WTC11 (cell line): ENCODE data around the gene IFI27. TPM values are rescaled to one million over a fixed set of nuclear protein-coding genes. Genes with fewer than 3 reads are reported as not detected.
A peak's percentile ranks its signal among the peaks of the same experiment; 100 is the strongest.

Experiments used
- ATAC-seq: fragments of 200-7000 bp; cut with Tn5 transposase; 2 replicates; pipeline ENCODE4 v1.10.0; 2021; ENCODE audit warnings: mild to moderate bottlenecking, moderate library complexity
- CTCF ChIA-PET: fragments of 300-600 bp; sonication (Branson Sonifier 250); formaldehyde crosslinking; loops from one replicate; lab custom pipeline; 2021; ENCODE audit warnings: antibody characterized with exemption; lab: Charles Lee
- POLR2A ChIA-PET: fragments of 350-600 bp; sonication (Branson Sonifier 250); formaldehyde crosslinking; loops from one replicate; lab custom pipeline; 2021; ENCODE audit warnings: antibody characterized with exemption; lab: Charles Lee
- DNase-seq: peaks from one replicate; pipeline ENCODE4 v3.0.0; 2021; ENCODE audit warnings: low spot score
- H3K27ac Mint-ChIP-seq: 2 replicates; pipeline ENCODE4 v1.8.0; 2021; ENCODE audit warnings: mixed read lengths
- H3K27me3 Mint-ChIP-seq: 2 replicates; pipeline ENCODE4 v1.8.0; 2021; ENCODE audit warnings: low read depth, mild to moderate bottlenecking, moderate library complexity, mixed read lengths
- H3K36me3 Mint-ChIP-seq: 2 replicates; pipeline ENCODE4 v1.8.0; 2021; ENCODE audit warnings: mixed read lengths
- H3K4me1 Mint-ChIP-seq: 2 replicates; pipeline ENCODE4 v1.8.0; 2022; ENCODE audit warnings: mixed read lengths
- H3K4me3 Mint-ChIP-seq: 2 replicates; pipeline ENCODE4 v1.8.0; 2021; ENCODE audit warnings: mild to moderate bottlenecking, moderate library complexity, mixed read lengths
- H3K9me3 Mint-ChIP-seq: 2 replicates; pipeline ENCODE4 v1.8.0; 2021; ENCODE audit warnings: mixed read lengths
- CTCF ChIP-seq: fragments of 200-600 bp; IDR thresholded peaks from 2 replicates; pipeline ENCODE4 v1.8.0; 2022; ENCODE audit warnings: antibody characterized with exemption
- ETV6 ChIP-seq: sonication (generic); formaldehyde crosslinking; IDR thresholded peaks from 2 replicates; pipeline ENCODE4 v1.8.1; 2022; ENCODE audit warnings: mild to moderate bottlenecking, missing genetic modification reagents
- FOXK1 ChIP-seq: sonication (generic); formaldehyde crosslinking; IDR thresholded peaks from 2 replicates; pipeline ENCODE4 v1.8.0; 2022; ENCODE audit warnings: mild to moderate bottlenecking, moderate library complexity, missing genetic modification reagents
- JAZF1 ChIP-seq: fragments of 250-450 bp; sonication (Bioruptor Pico); IDR thresholded peaks from 2 replicates; pipeline ENCODE4 v1.9.0; 2021; ENCODE audit warnings: moderate library complexity, mild to moderate bottlenecking, inconsistent platforms
- JUN ChIP-seq: sonication (generic); formaldehyde crosslinking; IDR thresholded peaks from 2 replicates; pipeline ENCODE4 v1.8.0; 2023; ENCODE audit warnings: mild to moderate bottlenecking, missing genetic modification reagents
- NR2C2 ChIP-seq: sonication (generic); formaldehyde crosslinking; IDR thresholded peaks from 2 replicates; pipeline ENCODE4 v1.8.0; 2022; ENCODE audit warnings: mild to moderate bottlenecking, missing genetic modification reagents
- NR3C1 ChIP-seq: sonication (generic); formaldehyde crosslinking; conservative IDR thresholded peaks from 2 replicates; pipeline ENCODE4 v1.8.1; 2023; ENCODE audit warnings: low read depth, mild to moderate bottlenecking, missing genetic modification reagents
- PRRX2 ChIP-seq: fragments of 250-450 bp; sonication (Bioruptor Pico); IDR thresholded peaks from 2 replicates; pipeline ENCODE4 v1.8.0; 2021; ENCODE audit warnings: mild to moderate bottlenecking
- RELA ChIP-seq: sonication (generic); formaldehyde crosslinking; IDR thresholded peaks from 2 replicates; pipeline ENCODE4 v1.8.1; 2022; ENCODE audit warnings: missing genetic modification reagents, mild to moderate bottlenecking, borderline replicate concordance
- RORB ChIP-seq: fragments of 250-450 bp; sonication (Bioruptor Pico); IDR thresholded peaks from 2 replicates; pipeline ENCODE4 v1.9.0; 2021; ENCODE audit warnings: mild to moderate bottlenecking
- ZMAT4 ChIP-seq: fragments of 250-450 bp; sonication (Bioruptor Pico); IDR thresholded peaks from 2 replicates; pipeline ENCODE4 v1.9.0; 2021; ENCODE audit warnings: mild to moderate bottlenecking
- ZNF121 ChIP-seq: sonication (generic); formaldehyde crosslinking; IDR thresholded peaks from 2 replicates; pipeline ENCODE4 v1.8.0; 2023; ENCODE audit warnings: missing genetic modification reagents
- ZNF232 ChIP-seq: sonication (generic); formaldehyde crosslinking; IDR thresholded peaks from 2 replicates; pipeline ENCODE4 v1.8.0; 2022; ENCODE audit warnings: mild to moderate bottlenecking, missing genetic modification reagents
- ZNF263 ChIP-seq: sonication (generic); formaldehyde crosslinking; IDR thresholded peaks from 2 replicates; pipeline ENCODE4 v1.8.1; 2022; ENCODE audit warnings: low read depth, mild to moderate bottlenecking, moderate library complexity, missing genetic modification reagents
- ZNF423 ChIP-seq: fragments of 250-450 bp; sonication (Bioruptor Pico); IDR thresholded peaks from 2 replicates; pipeline ENCODE4 v2.1.2; 2022; ENCODE audit warnings: mild to moderate bottlenecking, moderate library complexity
- ZNF532 ChIP-seq: fragments of 250-450 bp; sonication (Bioruptor Pico); IDR thresholded peaks from 2 replicates; pipeline ENCODE4 v1.9.0; 2021; ENCODE audit warnings: mild to moderate bottlenecking, borderline replicate concordance
- total RNA-seq: library from RNA; stranded (reverse); gene quantifications from 3 replicates; pipeline ENCODE4 v1.2.3, GENCODE V29; 2021
- TF ChIP-seq, protein P1 (sequence below): sonication (generic); formaldehyde crosslinking; IDR thresholded peaks from 2 replicates; pipeline ENCODE4 v1.8.0; 2022; ENCODE audit warnings: mild to moderate bottlenecking, missing genetic modification reagents

Gene IFI27
- total RNA-seq, 1 experiment from 2014 or later = 1.8 TPM

- ATAC-seq (no peak), DNase-seq (no peak)
- H3K27ac Mint-ChIP-seq = no peak overlapping the region
- no peaks in the 10 kb centered on the region for H3K36me3 Mint-ChIP-seq
- TF ChIP-seq RELA (CRISPR knock-in tag) = no peak
- H3K9me3 Mint-ChIP-seq = no peaks in the 10 kb centered on the region
- H3K27me3 Mint-ChIP-seq = peaks cover 4% of the 10 kb centered on the region
- peaks cover 20% of the 10 kb centered on the region for H3K4me1 Mint-ChIP-seq
- POLR2A ChIA-PET = interaction anchor here (1.1 kb wide), 1 partner anchor 8 kb away, joined by 3 read pairs; no protein-coding TSS in a partner anchor
- CTCF ChIA-PET = interaction anchor here (1.0 to 1.2 kb wide), 2 partner anchors 18 to 25 kb away, joined by 3 to 6 read pairs; no protein-coding TSS in a partner anchor
- H3K4me3 Mint-ChIP-seq = no peak overlapping the region
These were observed 51.4 kb downstream of the IFI27 start for GRCh38 chr14:94161981-94162380.

DNA sequence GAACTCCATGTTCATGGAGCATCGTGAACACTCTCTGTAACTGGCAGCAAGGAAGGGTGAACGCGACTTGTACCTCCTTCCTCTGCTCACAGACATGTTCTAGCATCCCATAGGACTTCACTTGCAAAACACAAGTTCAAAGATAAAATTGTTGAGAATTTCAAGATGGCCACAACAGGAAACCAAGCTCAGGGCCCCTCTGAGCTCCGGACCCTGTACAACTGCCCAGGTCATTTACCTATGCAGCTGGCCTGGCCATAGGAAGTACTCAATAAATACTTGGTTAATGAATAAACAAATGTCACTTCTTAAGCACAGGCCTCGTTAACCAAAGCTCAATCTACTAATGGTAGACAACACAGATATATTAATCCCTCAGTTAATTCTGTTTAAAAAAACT, 51.9 kb downstream of the IFI27 start:
- Mint-ChIP-seq H3K4me3 (no peak overlapping the region), H3K27me3 (peaks cover 4% of the 10 kb centered on the region), H3K4me1 (peaks cover 20% of the 10 kb centered on the region), H3K9me3 (no peaks in the 10 kb centered on the region), H3K27ac (no peak overlapping the region), H3K36me3 (no peaks in the 10 kb centered on the region)
- ATAC-seq (no peak), DNase-seq (no peak)
- no peak for TF ChIP-seq ZNF121 (CRISPR knock-in tag)
- TF ChIP-seq ZNF232 (CRISPR knock-in tag) = no peak
- TF ChIP-seq NR3C1 = no peak
- no peak for TF ChIP-seq ZNF532 (CRISPR knock-in tag)
- TF ChIP-seq PRRX2 (CRISPR knock-in tag) = no peak
- TF ChIP-seq FOXK1 (CRISPR knock-in tag) = no peak
- no peak for TF ChIP-seq ETV6 (CRISPR knock-in tag)
- no peak for TF ChIP-seq JAZF1 (CRISPR knock-in tag)
- ChIA-PET CTCF (interaction anchor here (1.2 kb wide), 1 partner anchor 26 kb away, joined by 6 read pairs; no protein-coding TSS in a partner anchor), POLR2A (no interaction called here)

GRCh38 chr14:94163796-94164195, 53.3 kb downstream of the IFI27 start:
- Mint-ChIP-seq H3K36me3 (no peaks in the 10 kb centered on the region), H3K4me3 (no peak overlapping the region)
- DNase-seq = no peak

More at GRCh38 chr14:94163796-94164195, 53.3 kb downstream of the IFI27 start:
- no peak overlapping the region for H3K27ac Mint-ChIP-seq
- TF ChIP-seq ZNF532 (CRISPR knock-in tag) = no peak
- no peak for TF ChIP-seq ZNF263 (CRISPR knock-in tag)
- TF ChIP-seq CTCF = no peak
- no peak for TF ChIP-seq ZNF423 (CRISPR knock-in tag)
- no peak for TF ChIP-seq ZMAT4
- TF ChIP-seq JUN (CRISPR knock-in tag) = no peak
- TF ChIP-seq RORB (CRISPR knock-in tag) = no peak
- TF ChIP-seq NR2C2 = no peak
- TF ChIP-seq, protein P1, sequence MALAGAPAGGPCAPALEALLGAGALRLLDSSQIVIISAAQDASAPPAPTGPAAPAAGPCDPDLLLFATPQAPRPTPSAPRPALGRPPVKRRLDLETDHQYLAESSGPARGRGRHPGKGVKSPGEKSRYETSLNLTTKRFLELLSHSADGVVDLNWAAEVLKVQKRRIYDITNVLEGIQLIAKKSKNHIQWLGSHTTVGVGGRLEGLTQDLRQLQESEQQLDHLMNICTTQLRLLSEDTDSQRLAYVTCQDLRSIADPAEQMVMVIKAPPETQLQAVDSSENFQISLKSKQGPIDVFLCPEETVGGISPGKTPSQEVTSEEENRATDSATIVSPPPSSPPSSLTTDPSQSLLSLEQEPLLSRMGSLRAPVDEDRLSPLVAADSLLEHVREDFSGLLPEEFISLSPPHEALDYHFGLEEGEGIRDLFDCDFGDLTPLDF (CRISPR knock-in tag) = no peak
- ATAC-seq = 0 out of 2 replicates have a peak, but pooled peaks have one; percentile 28
- ChIA-PET POLR2A (no interaction called here), CTCF (interaction anchor here (1.2 to 3.5 kb wide), 4 partner anchors 12 to 127 kb away, joined by 3 to 28 read pairs (median 6); no protein-coding TSS in a partner anchor)
- no peaks in the 10 kb centered on the region for H3K9me3 Mint-ChIP-seq
- H3K27me3 Mint-ChIP-seq = peaks cover 4% of the 10 kb centered on the region
- H3K4me1 Mint-ChIP-seq = peaks cover 20% of the 10 kb centered on the region
